Thyroid gland (tissue), 4 donors: ENCODE measurements around the gene FBXL19.

ENCODE experiments used
- CTCF ChIP-seq, 6 experiments: fragments of 200-600 bp in 3 of 6; fragments of 450-650 bp in 3 of 6; sonication (generic) in 3 of 6; IDR thresholded peaks; one replicate each; pipeline ENCODE4 v1.5.1; 2016 to 2019; ENCODE audit warnings: antibody characterized with exemption in 6 of 6, mild to moderate bottlenecking in 2 of 6, inconsistent platforms in 1 of 6, moderate library complexity in 1 of 6
- POLR2A ChIP-seq, 2 donors: fragments of 450-650 bp; IDR thresholded peaks; one replicate each; pipeline ENCODE4 v1.6.1; 2017; ENCODE audit warnings: antibody characterized with exemption in 2 of 2, mild to moderate bottlenecking in 2 of 2, moderate library complexity in 1 of 2

- TF ChIP-seq CTCF (IDR thresholded peaks at IDR 0.05) (no peak), POLR2A (IDR thresholded peaks at IDR 0.05) (no peak)
Observed at GRCh38 chr16:30990105-30990504, 66.7 kb downstream of the FBXL19 start.
